GM18511 (cell line): ENCODE data around the gene NECTIN4.

ENCODE experiments used
- ATAC-seq: cut with Tn5 transposase; IDR thresholded peaks from one replicate; pipeline ENCODE4 v1.9.1; 2021; ENCODE audit warnings: mild to moderate bottlenecking, moderate library complexity; ENCODE audit not compliant: unreplicated experiment

NECTIN4 gene

GRCh38 chr1:161083748-161084596, 5.4 kb downstream of the NECTIN4 start:
- no peak for ATAC-seq

GRCh38 chr1:161082996-161083747, 6.2 kb downstream of the NECTIN4 start:
- ATAC-seq, result no peak

GRCh38 chr1:161082483-161082882, 6.9 kb downstream of the NECTIN4 start:
- ATAC-seq, result no peak

- no peak for ATAC-seq
Observed at GRCh38 chr1:161081519-161081918, 7.8 kb downstream of the NECTIN4 start.

- ATAC-seq, result no peak
Observed at GRCh38 chr1:161080441-161081405, 8.6 kb downstream of the NECTIN4 start.

- ATAC-seq, result no peak
Observed at GRCh38 chr1:161079436-161080110, 9.8 kb downstream of the NECTIN4 start.

DNA sequence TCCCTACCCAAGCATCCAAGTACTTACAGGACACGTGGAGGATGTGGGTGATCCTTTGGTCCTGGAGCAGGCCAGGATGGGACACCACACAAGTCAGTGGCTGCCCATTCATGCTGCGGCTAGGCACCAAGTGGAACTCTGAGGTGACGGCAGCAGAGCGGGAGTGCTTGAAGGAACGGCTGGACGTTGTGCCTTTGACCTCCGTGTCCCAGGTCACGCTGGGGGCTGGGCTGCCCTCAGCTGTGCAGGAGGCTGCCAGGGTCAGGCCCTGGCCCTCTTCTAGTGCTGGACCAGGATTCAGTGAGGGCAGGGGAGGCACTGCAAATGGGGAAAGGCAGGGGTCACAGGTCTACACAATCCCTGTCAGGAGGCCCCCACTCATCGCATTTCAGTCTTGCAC, 11.9 kb downstream of the NECTIN4 start:
- no peak for ATAC-seq

- no peak for ATAC-seq
Observed at GRCh38 chr1:161076410-161076809, 12.9 kb downstream of the NECTIN4 start.

GRCh38 chr1:161074676-161075368, 14.5 kb downstream of the NECTIN4 start:
- ATAC-seq, result no peak

DNA sequence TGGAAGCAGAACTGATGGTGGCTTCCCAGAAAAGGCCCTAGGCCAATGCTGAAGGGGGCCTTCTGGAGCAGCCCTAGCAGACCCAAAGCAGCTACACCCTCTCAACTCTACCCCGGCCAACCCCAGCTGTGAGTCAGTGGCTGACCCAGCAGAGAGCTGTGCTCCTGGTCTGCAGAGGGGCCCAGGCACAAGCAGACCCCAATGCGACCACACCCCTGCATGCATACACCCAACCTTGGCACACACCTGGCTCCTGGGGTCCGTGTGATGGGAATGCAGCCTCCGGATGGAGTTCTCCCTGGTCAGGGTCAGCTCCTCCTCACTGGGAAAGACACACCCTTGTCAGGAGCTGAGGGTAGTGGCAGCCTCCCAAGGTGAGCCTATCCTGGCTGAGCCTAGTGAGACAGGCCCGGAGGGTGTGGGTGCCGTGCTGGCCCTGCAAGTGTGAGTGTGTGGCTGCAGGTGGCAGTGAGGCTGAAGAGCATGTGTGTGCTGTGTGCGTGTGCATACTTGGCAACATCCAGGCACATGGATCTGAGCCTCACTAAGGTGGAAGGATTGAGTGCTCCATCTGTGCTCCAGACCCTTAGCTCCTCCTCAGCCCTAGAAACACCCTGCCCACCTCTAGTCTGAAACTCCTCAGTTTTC, 15.8 kb downstream of the NECTIN4 start:
- no peak for ATAC-seq

DNA sequence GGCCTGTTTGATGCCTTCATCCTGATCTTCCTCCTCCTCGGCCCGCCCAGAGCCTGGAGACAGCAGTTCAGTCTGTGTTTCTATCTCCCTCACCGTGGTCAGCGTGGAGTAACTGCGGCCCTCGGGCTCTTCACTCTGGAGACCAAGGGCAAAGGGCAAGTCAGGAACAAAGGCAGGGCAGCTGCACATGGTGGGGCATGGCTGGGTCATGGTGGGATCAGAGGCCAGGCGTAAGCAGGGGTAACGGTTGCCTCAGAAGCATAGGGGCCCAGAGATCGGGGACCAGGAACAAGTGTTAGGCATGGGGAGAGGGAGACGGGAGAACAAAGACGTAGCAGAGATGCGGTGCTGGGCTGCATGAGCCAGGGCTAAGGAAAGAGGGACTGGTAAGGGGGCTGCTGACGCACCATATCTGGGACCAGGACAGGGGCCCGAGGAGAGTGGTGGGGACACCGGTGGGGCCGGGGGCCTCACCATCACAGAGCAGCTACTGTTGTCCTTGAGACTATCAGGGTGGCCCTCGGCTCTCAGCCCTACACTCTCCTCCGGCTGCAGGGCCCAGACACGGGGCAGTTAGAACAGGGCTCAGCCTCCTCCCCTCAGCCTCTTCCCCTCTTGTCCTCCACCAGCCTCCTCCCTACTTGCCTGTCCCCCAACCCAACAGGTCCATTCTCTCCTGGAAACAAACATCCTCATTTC, 16.5 kb downstream of the NECTIN4 start:
- no peak for ATAC-seq

DNA sequence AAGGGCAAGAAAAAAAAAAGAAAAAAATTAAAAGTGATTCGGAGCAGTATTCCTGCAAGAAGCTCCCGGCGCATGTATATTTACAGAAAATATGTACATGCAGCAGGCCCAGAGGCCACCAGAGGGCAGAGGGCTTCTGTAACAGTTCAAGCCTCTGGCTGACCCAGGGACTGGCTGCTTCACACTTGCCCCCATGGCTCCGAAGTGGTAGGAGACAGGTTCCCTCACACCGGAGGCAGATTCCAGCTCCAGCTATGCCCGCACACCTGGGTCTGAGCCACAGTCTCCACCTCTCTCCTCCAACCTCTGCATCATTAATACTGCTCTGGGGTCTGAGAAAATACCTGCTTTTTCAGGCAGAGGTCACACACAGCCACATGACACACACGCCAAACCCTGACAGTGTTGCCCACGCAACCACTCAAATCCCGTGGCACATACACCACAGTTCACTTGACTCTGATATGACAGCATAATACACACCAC, 17.4 kb downstream of the NECTIN4 start:
- no peak for ATAC-seq

GRCh38 chr1:161070761-161071160, 18.6 kb downstream of the NECTIN4 start:
- ATAC-seq, result no peak

DNA sequence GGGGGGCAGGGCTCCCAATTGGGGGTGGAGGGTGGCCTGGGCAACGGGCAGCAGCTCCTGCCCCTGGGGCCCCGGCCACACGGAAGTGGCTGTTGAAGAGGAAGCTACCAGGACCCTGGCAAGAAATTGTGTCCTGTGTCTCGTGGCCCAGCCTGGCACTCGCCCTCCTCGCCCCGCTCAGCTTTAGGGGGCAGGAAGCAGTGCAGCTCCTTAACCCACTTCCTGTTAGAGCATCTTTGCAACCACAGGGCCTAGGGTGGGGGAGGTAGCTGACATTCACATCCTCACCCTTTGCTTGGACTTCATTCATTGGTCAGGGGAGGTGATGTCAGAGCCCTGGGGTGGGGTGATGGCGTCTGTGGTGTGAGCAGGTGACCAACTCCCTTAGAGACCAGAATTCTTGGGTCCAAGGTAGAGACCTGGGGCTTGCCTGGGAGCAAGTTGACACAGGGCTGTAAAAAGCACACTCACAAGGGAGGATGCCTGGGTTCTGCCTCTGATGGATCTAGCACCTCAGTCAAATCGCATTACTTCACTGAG, 19.6 kb downstream of the NECTIN4 start, which contains the start of gene ARHGAP30:
Gene ARHGAP30 (minus strand): TSS at position 161 of the 540 bp plus-strand sequence. CDS start 267 bp downstream, outside the sequence.
- peak; percentile 88 for ATAC-seq

DNA sequence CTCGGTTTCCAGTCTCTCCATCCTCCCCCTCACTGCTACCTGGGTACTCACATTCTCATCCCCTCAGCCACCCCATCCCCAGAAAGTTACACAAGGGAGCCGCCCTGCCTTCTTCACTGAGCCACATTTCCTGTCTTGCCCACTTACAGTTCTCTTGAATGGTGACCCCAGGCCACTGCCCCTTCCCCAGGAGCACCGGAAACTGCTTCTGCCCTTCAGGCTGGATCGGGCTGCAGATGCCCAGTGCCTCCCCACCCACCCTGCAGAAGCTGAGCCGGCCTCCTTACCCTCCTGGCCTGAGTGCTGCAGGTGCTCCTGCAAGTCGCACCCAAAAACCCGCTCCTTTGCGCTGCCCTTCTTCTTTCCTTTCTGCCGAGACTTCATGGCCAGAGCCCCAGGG, 20.1 kb downstream of the NECTIN4 start:
- peak; percentile 1 for ATAC-seq

GRCh38 chr1:161068306-161069234, 20.8 kb downstream of the NECTIN4 start:
- peak; percentile 50 for ATAC-seq

- ATAC-seq, result no peak
Observed at GRCh38 chr1:161066694-161067093, 22.7 kb downstream of the NECTIN4 start.
